T-helper 1 cell treated with Interleukin-12 subunit alpha and Interleukin-12 subunit beta and Interleukin-4 antibody, amounts not matched to agents 30 ng/mL and 1 ng/mL, for 36 hours (primary cell): Measurements from ENCODE around the gene SLCO4C1. TPM values are rescaled to one million over a fixed set of nuclear protein-coding genes. Genes with fewer than 3 reads are reported as not detected.
"Not testable (repeated sequence)": the region's sequence is repeated elsewhere in the genome, so short reads cannot be mapped to it uniquely, and the experiment has no call there.

ENCODE experiments used
- intact Hi-C: fragments of 100-400 bp; cut with micrococcal nuclease; formaldehyde crosslinking; loops from one replicate; pipeline ENCODE4 v1.15.1; 2024
- total RNA-seq: library from RNA; stranded (reverse); gene quantifications from 2 replicates; pipeline ENCODE4 v1.2.3, GENCODE V29; 2022

The SLCO4C1 gene
- total RNA-seq = 0.91 and 0.95 TPM in 2 replicates

- intact Hi-C loops = loop anchor here (1.0 to 5.0 kb wide), 3 partner anchors 461 to 962 kb away; partner anchors contain the start of genes GIN1, MACIR, PAM and PPIP5K2
Measured at GRCh38 chr5:102296178-102296817, at the start of gene SLCO4C1. SLCO4C1 (minus strand) TSS chr5:102296284; CDS start chr5:102296262, 22 bp downstream.

GRCh38 chr5:102341681-102342288 lies 45.7 kb upstream of the SLCO4C1 start:
- intact Hi-C loops = no loop called here

- intact Hi-C loops = no loop called here
Measured at GRCh38 chr5:102324714-102325113, 28.6 kb upstream of the SLCO4C1 start.

GRCh38 chr5:102318801-102319200 lies 22.7 kb upstream of the SLCO4C1 start:
- intact Hi-C loops = not testable (repeated sequence)

- intact Hi-C loops = no loop called here
Measured at GRCh38 chr5:102314328-102314727, 18.2 kb upstream of the SLCO4C1 start.

GRCh38 chr5:102313912-102314311 lies 17.8 kb upstream of the SLCO4C1 start:
- intact Hi-C loops = no loop called here

- intact Hi-C loops = no loop called here
Measured at GRCh38 chr5:102312586-102313370, 16.7 kb upstream of the SLCO4C1 start.

GRCh38 chr5:102309586-102309985 lies 13.5 kb upstream of the SLCO4C1 start:
- intact Hi-C loops = no loop called here

GRCh38 chr5:102307232-102307631 lies 11.1 kb upstream of the SLCO4C1 start:
- intact Hi-C loops = no loop called here

GRCh38 chr5:102306121-102306520 lies 10.0 kb upstream of the SLCO4C1 start:
- intact Hi-C loops = no loop called here

- intact Hi-C loops = loop anchor here (1.0 to 5.0 kb wide), 3 partner anchors 462 to 963 kb away; partner anchors contain the start of genes GIN1, MACIR, PAM and PPIP5K2
Measured at GRCh38 chr5:102295534-102296177, 428 bp downstream of the SLCO4C1 start.

GRCh38 chr5:102294886-102295395 lies 1.1 kb downstream of the SLCO4C1 start:
- intact Hi-C loops = loop anchor here (5.0 kb wide), 2 partner anchors 462 to 827 kb away; partner anchors contain the start of genes GIN1, PAM and PPIP5K2

GRCh38 chr5:102290004-102290403 lies 6.1 kb downstream of the SLCO4C1 start:
- intact Hi-C loops = no loop called here

GRCh38 chr5:102289251-102289899 lies 6.7 kb downstream of the SLCO4C1 start:
- intact Hi-C loops = no loop called here

- intact Hi-C loops = no loop called here
Measured at GRCh38 chr5:102288630-102289029, 7.5 kb downstream of the SLCO4C1 start.

GRCh38 chr5:102286476-102286875 lies 9.6 kb downstream of the SLCO4C1 start:
- intact Hi-C loops = no loop called here

GRCh38 chr5:102283102-102283797 lies 12.8 kb downstream of the SLCO4C1 start:
- intact Hi-C loops = no loop called here

GRCh38 chr5:102279711-102280110 lies 16.4 kb downstream of the SLCO4C1 start:
- intact Hi-C loops = no loop called here

- intact Hi-C loops = no loop called here
Measured at GRCh38 chr5:102278231-102278630, 17.9 kb downstream of the SLCO4C1 start.

- intact Hi-C loops = no loop called here
Measured at GRCh38 chr5:102277144-102277543, 18.9 kb downstream of the SLCO4C1 start.
